Mammary epithelial cell (primary cell): ENCODE data around the gene LPP.

Source experiments
- EZH2 ChIP-seq: IDR thresholded peaks from 2 replicates; pipeline ENCODE4 v1.6.1; 2012; ENCODE audit warnings: low read length, inconsistent platforms, borderline replicate concordance
- TF ChIP-seq, protein P1 (sequence below), 2 donors: IDR thresholded peaks in 1 of 2; conservative IDR thresholded peaks in 1 of 2; 2 replicates each; pipeline ENCODE4 v1.5.1; 2011 to 2012; ENCODE audit warnings: inconsistent platforms in 2 of 2, low read length in 2 of 2, mild to moderate bottlenecking in 2 of 2, control low read depth in 1 of 2, low read depth in 1 of 2; ENCODE audit not compliant: insufficient read depth in 1 of 2; ENCODE audit errors: extremely low read depth in 1 of 2

DNA sequence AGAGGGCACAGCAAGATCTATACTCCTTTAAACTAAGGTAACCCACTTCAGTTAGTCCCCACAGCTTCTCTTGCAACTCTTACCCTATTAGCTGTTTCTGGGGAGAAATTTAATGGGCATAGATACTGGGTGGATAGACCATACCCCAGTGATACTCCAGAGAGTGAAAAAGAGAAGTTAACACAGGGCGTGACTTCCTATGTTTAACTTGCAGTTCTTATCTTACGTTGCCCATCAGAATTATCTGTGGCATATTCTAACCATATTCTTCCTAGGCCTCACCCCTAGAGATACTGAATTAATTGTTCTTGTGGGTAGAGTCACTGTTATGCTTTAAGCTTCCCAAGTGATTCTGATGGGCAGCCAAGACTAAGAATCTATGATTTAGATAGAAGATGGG, 532.4 kb downstream of the LPP start:
- TF ChIP-seq EZH2 = no peak
- TF ChIP-seq, protein P1, sequence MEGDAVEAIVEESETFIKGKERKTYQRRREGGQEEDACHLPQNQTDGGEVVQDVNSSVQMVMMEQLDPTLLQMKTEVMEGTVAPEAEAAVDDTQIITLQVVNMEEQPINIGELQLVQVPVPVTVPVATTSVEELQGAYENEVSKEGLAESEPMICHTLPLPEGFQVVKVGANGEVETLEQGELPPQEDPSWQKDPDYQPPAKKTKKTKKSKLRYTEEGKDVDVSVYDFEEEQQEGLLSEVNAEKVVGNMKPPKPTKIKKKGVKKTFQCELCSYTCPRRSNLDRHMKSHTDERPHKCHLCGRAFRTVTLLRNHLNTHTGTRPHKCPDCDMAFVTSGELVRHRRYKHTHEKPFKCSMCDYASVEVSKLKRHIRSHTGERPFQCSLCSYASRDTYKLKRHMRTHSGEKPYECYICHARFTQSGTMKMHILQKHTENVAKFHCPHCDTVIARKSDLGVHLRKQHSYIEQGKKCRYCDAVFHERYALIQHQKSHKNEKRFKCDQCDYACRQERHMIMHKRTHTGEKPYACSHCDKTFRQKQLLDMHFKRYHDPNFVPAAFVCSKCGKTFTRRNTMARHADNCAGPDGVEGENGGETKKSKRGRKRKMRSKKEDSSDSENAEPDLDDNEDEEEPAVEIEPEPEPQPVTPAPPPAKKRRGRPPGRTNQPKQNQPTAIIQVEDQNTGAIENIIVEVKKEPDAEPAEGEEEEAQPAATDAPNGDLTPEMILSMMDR (conservative IDR thresholded peaks at IDR 0.05 in 1 of 2, IDR thresholded peaks at IDR 0.05 in 1 of 2; ENCODE audit: extremely low read depth in 1 of 2, insufficient read depth in 1 of 2, low read depth in 1 of 2, low read length in 2 of 2) = no peak
